Glutamatergic neuron (in vitro differentiated cells): ENCODE results near the gene MRM1. TPM values are rescaled to one million over a fixed set of nuclear protein-coding genes. Genes with fewer than 3 reads are reported as not detected.

ENCODE experiments used
- DNase-seq: peaks from one replicate; pipeline ENCODE4 v3.0.0; 2022
- H3K27ac Mint-ChIP-seq: one replicate; pipeline ENCODE4 v1.8.0; 2020; ENCODE audit warnings: mild to moderate bottlenecking, mixed read lengths, inconsistent platforms; ENCODE audit not compliant: unreplicated experiment
- H3K27me3 Mint-ChIP-seq: one replicate; pipeline ENCODE4 v1.8.0; 2020; ENCODE audit warnings: mild to moderate bottlenecking, moderate library complexity, mixed read lengths, inconsistent platforms; ENCODE audit not compliant: unreplicated experiment
- H3K36me3 Mint-ChIP-seq: one replicate; pipeline ENCODE4 v1.8.0; 2020; ENCODE audit warnings: mild to moderate bottlenecking, mixed read lengths, inconsistent platforms; ENCODE audit not compliant: unreplicated experiment
- H3K4me1 Mint-ChIP-seq: one replicate; pipeline ENCODE4 v1.8.0; 2020; ENCODE audit warnings: mild to moderate bottlenecking, low read depth, mixed read lengths, inconsistent platforms; ENCODE audit not compliant: unreplicated experiment
- H3K4me3 Mint-ChIP-seq: one replicate; pipeline ENCODE4 v1.8.0; 2020; ENCODE audit warnings: mild to moderate bottlenecking, mixed read lengths, inconsistent platforms; ENCODE audit not compliant: unreplicated experiment
- H3K9me3 Mint-ChIP-seq: one replicate; pipeline ENCODE4 v1.8.0; 2020; ENCODE audit warnings: mild to moderate bottlenecking, moderate library complexity, mixed read lengths, inconsistent platforms; ENCODE audit not compliant: unreplicated experiment
- total RNA-seq: library from RNA; stranded (reverse); fragmentation: NEBNext Ultra II Directional; extraction: Animal tissue kit (Norgen Biotek cat#: 25700); gene quantifications from one replicate; pipeline ENCODE4 v1.2.1, GENCODE V29; 2021; ENCODE audit not compliant: unreplicated experiment
- TF ChIP-seq, protein P1 (sequence below): fragments of 200-600 bp; sonication (generic); IDR thresholded peaks from one replicate; pipeline ENCODE4 v1.5.0; 2021; ENCODE audit not compliant: partially characterized antibody, unreplicated experiment

The MRM1 gene
- total RNA-seq, 1 donor from 2014 or later: 2.3 TPM

DNA sequence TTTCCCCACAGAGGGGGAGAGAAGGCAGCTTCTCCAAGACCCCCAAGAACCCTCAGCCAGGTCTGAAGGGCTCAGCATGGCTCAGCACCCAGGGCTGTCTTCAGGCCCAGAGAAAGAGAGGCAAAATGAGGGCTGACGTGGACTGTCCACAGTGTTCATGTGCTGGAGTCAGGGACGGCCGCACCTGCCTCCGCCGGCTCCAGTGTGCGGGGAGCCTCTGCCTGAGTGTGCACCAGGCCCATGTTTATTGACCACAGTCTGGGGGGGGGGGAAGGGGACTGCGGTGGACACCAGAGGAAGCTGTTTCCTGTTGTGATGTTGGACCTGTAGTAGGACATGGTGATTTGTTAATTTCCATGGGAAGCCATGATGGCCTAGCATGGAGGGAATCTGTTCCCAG, 6.9 kb downstream of the MRM1 start:
- no peaks in the 10 kb centered on the region for H3K36me3 Mint-ChIP-seq
- TF ChIP-seq, protein P1, sequence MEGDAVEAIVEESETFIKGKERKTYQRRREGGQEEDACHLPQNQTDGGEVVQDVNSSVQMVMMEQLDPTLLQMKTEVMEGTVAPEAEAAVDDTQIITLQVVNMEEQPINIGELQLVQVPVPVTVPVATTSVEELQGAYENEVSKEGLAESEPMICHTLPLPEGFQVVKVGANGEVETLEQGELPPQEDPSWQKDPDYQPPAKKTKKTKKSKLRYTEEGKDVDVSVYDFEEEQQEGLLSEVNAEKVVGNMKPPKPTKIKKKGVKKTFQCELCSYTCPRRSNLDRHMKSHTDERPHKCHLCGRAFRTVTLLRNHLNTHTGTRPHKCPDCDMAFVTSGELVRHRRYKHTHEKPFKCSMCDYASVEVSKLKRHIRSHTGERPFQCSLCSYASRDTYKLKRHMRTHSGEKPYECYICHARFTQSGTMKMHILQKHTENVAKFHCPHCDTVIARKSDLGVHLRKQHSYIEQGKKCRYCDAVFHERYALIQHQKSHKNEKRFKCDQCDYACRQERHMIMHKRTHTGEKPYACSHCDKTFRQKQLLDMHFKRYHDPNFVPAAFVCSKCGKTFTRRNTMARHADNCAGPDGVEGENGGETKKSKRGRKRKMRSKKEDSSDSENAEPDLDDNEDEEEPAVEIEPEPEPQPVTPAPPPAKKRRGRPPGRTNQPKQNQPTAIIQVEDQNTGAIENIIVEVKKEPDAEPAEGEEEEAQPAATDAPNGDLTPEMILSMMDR: no peak
- no peak overlapping the region for H3K27ac Mint-ChIP-seq
- DNase-seq: no peak
- peak overlapping the region; percentile 5 for H3K4me3 Mint-ChIP-seq
- peaks cover 1% of the 10 kb centered on the region for H3K9me3 Mint-ChIP-seq
- H3K4me1 Mint-ChIP-seq: peaks cover 6% of the 10 kb centered on the region
- no peaks in the 10 kb centered on the region for H3K27me3 Mint-ChIP-seq

DNA sequence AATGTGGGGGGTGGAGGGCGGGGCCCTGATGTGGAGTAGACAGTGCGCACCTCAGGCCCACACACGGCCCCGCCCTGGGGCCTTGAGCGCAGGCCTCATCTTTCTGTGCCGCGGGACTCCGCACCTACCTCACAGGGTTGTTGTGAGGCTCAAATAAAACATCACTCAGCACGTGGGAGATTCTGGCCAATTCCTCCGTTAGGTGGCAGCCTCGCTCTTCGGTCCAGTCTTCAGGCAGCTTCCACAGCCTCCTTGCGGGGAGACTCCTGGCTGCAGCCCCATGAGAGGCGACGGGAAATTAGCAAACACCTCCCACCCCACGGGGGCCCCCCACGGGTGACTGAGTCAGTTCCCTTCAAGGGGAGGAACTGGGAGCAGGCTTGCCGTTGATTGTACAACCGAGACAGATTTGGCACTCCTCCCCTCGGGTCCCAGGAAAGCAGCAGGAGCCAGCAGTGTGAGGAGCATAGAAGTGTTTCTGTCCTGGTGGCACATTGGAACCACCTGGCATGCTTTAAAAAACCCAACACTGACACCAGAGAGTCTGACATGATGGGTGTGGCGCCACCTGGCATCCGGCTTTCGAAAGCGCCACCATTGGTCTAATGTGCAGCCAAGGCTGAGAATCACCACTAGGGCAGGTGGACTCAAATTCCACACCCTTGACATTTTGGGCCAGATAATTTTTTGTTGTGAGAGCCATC, 7.6 kb downstream of the MRM1 start:
- TF ChIP-seq, protein P1: peak; percentile 43
- H3K36me3 Mint-ChIP-seq: no peaks in the 10 kb centered on the region

DNA sequence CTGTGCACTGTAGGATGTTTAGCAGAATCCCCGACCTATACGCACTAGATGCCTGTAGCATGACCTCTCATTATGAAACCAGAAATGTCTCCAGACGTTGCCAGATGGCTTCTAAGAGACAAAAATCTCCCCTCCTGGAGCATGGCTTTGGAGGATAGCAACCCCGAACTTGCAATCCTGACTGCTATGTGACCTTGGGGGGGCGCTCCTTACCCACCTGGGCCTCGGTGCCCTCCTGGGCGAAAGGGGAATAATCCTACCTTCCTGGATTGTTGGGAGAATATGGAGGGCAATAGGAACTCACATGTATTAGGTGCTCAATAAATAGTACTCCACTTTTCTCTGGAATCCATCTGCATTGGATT, 8.1 kb downstream of the MRM1 start:
- DNase-seq: no peak
- TF ChIP-seq, protein P1: no peak
- H3K27me3 Mint-ChIP-seq: peaks cover 6% of the 10 kb centered on the region
- H3K4me3 Mint-ChIP-seq: no peak overlapping the region
- no peaks in the 10 kb centered on the region for H3K36me3 Mint-ChIP-seq
- peaks cover 4% of the 10 kb centered on the region for H3K4me1 Mint-ChIP-seq
- peaks cover 3% of the 10 kb centered on the region for H3K9me3 Mint-ChIP-seq
- H3K27ac Mint-ChIP-seq: no peak overlapping the region

More for the DNA sequence above, 7.6 kb downstream of the MRM1 start:
- peaks cover 4% of the 10 kb centered on the region for H3K27me3 Mint-ChIP-seq
- peaks cover 3% of the 10 kb centered on the region for H3K9me3 Mint-ChIP-seq
- H3K4me1 Mint-ChIP-seq: peaks cover 6% of the 10 kb centered on the region
- DNase-seq: peak; percentile 61
- no peak overlapping the region for H3K4me3 Mint-ChIP-seq
- no peak overlapping the region for H3K27ac Mint-ChIP-seq

DNA sequence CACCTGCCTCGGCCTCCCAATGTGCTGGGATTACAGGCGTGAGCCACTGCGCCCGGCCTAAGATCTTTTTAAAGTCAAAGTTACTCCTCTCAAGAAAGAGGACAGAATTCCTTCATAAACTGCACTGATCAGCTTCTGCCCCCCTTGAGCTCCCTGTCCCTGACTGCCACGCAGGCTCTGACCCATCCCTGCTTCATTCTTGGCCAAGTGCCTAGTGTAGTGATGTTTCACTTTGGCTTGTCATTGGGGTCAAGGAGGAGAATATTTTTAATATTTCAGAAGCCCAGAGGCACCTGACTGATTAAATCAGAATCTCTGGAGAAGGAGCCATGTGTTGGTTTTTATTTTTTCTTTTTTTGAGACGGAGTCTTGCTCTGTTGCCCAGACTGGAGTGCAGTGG, 9.1 kb downstream of the MRM1 start:
- Mint-ChIP-seq H3K36me3 (no peaks in the 10 kb centered on the region), H3K27me3 (peaks cover 7% of the 10 kb centered on the region), H3K4me3 (no peak overlapping the region), H3K27ac (no peak overlapping the region), H3K9me3 (peaks cover 3% of the 10 kb centered on the region), H3K4me1 (peaks cover 6% of the 10 kb centered on the region)
- TF ChIP-seq, protein P1: no peak
- DNase-seq: no peak

DNA sequence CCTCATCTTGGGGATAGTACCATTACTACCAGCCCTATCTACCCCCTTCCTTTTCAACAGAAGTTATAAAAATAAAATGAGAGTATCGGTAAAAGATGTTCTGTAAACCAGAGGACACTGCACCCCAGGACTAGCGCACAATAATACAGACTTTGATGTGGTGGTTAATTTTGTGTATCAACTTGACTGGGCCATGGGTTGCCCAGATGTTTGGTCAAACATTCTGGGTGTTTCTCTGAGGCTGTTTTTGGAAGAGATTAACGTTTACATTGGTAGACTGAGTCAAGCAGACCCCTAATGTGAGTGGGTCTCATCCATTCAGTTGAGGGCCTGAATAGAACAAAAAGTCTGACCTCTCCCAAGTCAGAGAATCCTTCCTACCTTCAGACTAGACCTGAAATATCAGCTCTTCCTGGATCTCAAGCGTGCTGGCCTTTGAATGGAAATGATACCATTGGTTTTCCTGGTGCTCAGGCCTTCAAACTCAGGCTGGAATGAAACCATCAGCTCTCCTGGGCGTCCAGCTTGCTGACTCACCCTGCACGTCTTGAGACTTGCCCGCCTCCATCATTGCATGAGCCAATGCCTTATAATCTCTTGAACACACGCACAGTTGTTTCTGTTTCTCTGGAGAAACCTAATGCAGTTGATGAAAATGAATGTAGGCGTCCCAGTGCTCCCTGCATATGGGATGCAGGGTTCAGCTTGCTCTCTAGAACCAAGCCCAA, 10.1 kb downstream of the MRM1 start:
- Mint-ChIP-seq H3K4me1 (peaks cover 6% of the 10 kb centered on the region), H3K9me3 (peaks cover 3% of the 10 kb centered on the region), H3K27me3 (peaks cover 7% of the 10 kb centered on the region), H3K27ac (no peak overlapping the region), H3K4me3 (no peak overlapping the region), H3K36me3 (no peaks in the 10 kb centered on the region)
- TF ChIP-seq, protein P1: no peak
- no peak for DNase-seq
